OCI-LY3 (cell line): ENCODE results near the gene ACSL4.
"Not testable (repeated sequence)": the region's sequence is repeated elsewhere in the genome, so short reads cannot be mapped to it uniquely, and the experiment has no call there.

Experiments
- H2AFZ ChIP-seq: fragments of 200-600, 300-600 bp; shearing (Covaris generic); 2 replicates; pipeline ENCODE4 v1.6.0; 2014; ENCODE audit warnings: antibody characterized with exemption, low read depth, low read length
- H3K27ac ChIP-seq: fragments of 200-600, 300-600 bp; sonication (generic); 2 replicates; pipeline ENCODE4 v1.5.1; 2014; ENCODE audit warnings: mild to moderate bottlenecking, low read length, moderate library complexity, mixed read lengths
- H3K27me3 ChIP-seq: fragments of 200-600, 300-600 bp; sonication (generic); 2 replicates; pipeline ENCODE4 v1.6.1; 2014; ENCODE audit warnings: low read depth, low read length, mixed read lengths
- H3K36me3 ChIP-seq: fragments of 200-600, 300-600 bp; sonication (generic); replicated peaks from 2 replicates; pipeline ENCODE3; 2014; ENCODE audit warnings: low read depth, low read length, mixed read lengths
- H3K4me1 ChIP-seq: fragments of 300-600, 200-600 bp; sonication (generic); 2 replicates; pipeline ENCODE4 v1.6.1; 2014; ENCODE audit warnings: low read length, mixed read lengths
- H3K4me2 ChIP-seq: fragments of 200-600, 300-600 bp; sonication (generic); 2 replicates; pipeline ENCODE4 v1.6.1; 2014; ENCODE audit warnings: low read length, mixed read lengths
- H3K4me3 ChIP-seq: fragments of 300-600, 200-600 bp; sonication (generic); 2 replicates; pipeline ENCODE4 v1.5.1; 2014; ENCODE audit warnings: antibody characterized with exemption, mild to moderate bottlenecking, low read length, moderate library complexity
- H3K79me2 ChIP-seq: fragments of 300-600, 200-600 bp; shearing (Covaris generic); 2 replicates; pipeline ENCODE4 v1.6.1; 2014; ENCODE audit warnings: mild to moderate bottlenecking, low read length, mixed read lengths
- H3K9ac ChIP-seq: fragments of 300-600, 200-600 bp; shearing (Covaris generic); 2 replicates; pipeline ENCODE4 v1.6.0; 2014; ENCODE audit warnings: mild to moderate bottlenecking, low read length, moderate library complexity
- H3K9me3 ChIP-seq: fragments of 200-600, 300-600 bp; shearing (Covaris generic); 2 replicates; pipeline ENCODE4 v1.6.1; 2014; ENCODE audit warnings: low read length, mixed read lengths; ENCODE audit not compliant: insufficient read depth
- H4K20me1 ChIP-seq: fragments of 200-600, 300-600 bp; sonication (generic); 2 replicates; pipeline ENCODE4 v1.6.1; 2016; ENCODE audit warnings: low read length, mixed read lengths; ENCODE audit not compliant: insufficient read depth
- CTCF ChIP-seq: fragments of 200-600, 300-600 bp; sonication (generic); IDR thresholded peaks from 2 replicates; pipeline ENCODE4 v1.5.1; 2014; ENCODE audit warnings: antibody characterized with exemption, low read length, low read depth
- EZH2phosphoT487 ChIP-seq: fragments of 200-600 bp; shearing (Covaris generic); IDR thresholded peaks from 2 replicates; pipeline ENCODE4 v1.6.1; 2018; ENCODE audit warnings: antibody characterized with exemption, mixed run types, low read depth

ACSL4 gene

GRCh38 chrX:109660435-109661143 is 72.5 kb downstream of the ACSL4 start:
- Histone ChIP-seq H3K27ac (no peak overlapping the region), H3K9ac (no peak overlapping the region), H3K36me3 (peaks cover 60% of the 10 kb centered on the region), H3K27me3 (no peaks in the 10 kb centered on the region), H3K4me3 (no peak overlapping the region), H3K9me3 (no peaks in the 10 kb centered on the region), H2AFZ (no peak overlapping the region), H3K4me1 (no peaks in the 10 kb centered on the region), H4K20me1 (no peaks in the 10 kb centered on the region), H3K79me2 (no peaks in the 10 kb centered on the region), H3K4me2 (no peak overlapping the region)
- TF ChIP-seq CTCF, result no peak
- no peak for TF ChIP-seq EZH2phosphoT487

- H2AFZ ChIP-seq, result no peak overlapping the region
- no peak overlapping the region for H3K4me3 ChIP-seq
- H3K4me1 ChIP-seq, result no peaks in the 10 kb centered on the region
- TF ChIP-seq CTCF, result no peak
- TF ChIP-seq EZH2phosphoT487, result no peak
- no peaks in the 10 kb centered on the region for H3K9me3 ChIP-seq
- H3K27me3 ChIP-seq, result no peaks in the 10 kb centered on the region
- H3K79me2 ChIP-seq, result no peaks in the 10 kb centered on the region
- no peaks in the 10 kb centered on the region for H4K20me1 ChIP-seq
- no peak overlapping the region for H3K4me2 ChIP-seq
- no peak overlapping the region for H3K27ac ChIP-seq
- peaks cover 52% of the 10 kb centered on the region for H3K36me3 ChIP-seq
- no peak overlapping the region for H3K9ac ChIP-seq
These were observed 74.7 kb downstream of the ACSL4 start for GRCh38 chrX:109658391-109658790.

GRCh38 chrX:109657364-109657763 is 75.7 kb downstream of the ACSL4 start:
- H3K9me3 ChIP-seq, H3K79me2 ChIP-seq, H3K9ac ChIP-seq, H3K4me2 ChIP-seq, H2AFZ ChIP-seq, H3K4me1 ChIP-seq, H3K27ac ChIP-seq, H4K20me1 ChIP-seq, H3K27me3 ChIP-seq, H3K4me3 ChIP-seq: not testable (repeated sequence)
- peaks cover 41% of the 10 kb centered on the region for H3K36me3 ChIP-seq

GRCh38 chrX:109656774-109657173 is 76.3 kb downstream of the ACSL4 start:
- no peak overlapping the region for H3K4me3 ChIP-seq
- H3K27me3 ChIP-seq, result no peaks in the 10 kb centered on the region
- no peak overlapping the region for H3K9ac ChIP-seq
- H3K9me3 ChIP-seq, result no peaks in the 10 kb centered on the region
- no peaks in the 10 kb centered on the region for H3K4me1 ChIP-seq
- H3K4me2 ChIP-seq, result no peak overlapping the region
- no peak overlapping the region for H3K27ac ChIP-seq
- H3K79me2 ChIP-seq, result no peaks in the 10 kb centered on the region
- TF ChIP-seq EZH2phosphoT487 (no peak), CTCF (no peak)
- no peaks in the 10 kb centered on the region for H4K20me1 ChIP-seq
- H3K36me3 ChIP-seq, result peaks cover 36% of the 10 kb centered on the region
- no peak overlapping the region for H2AFZ ChIP-seq
